Suppressor macrophage (primary cell): ENCODE results near the gene BAHD1.
A peak's percentile ranks its signal among the peaks of the same experiment; 100 is the strongest.

Experiments used
- DNase-seq, 4 experiments: peaks; one replicate each; pipeline ENCODE4 v3.0.0-alpha.2; 2020 to 2022

BAHD1 gene

DNA sequence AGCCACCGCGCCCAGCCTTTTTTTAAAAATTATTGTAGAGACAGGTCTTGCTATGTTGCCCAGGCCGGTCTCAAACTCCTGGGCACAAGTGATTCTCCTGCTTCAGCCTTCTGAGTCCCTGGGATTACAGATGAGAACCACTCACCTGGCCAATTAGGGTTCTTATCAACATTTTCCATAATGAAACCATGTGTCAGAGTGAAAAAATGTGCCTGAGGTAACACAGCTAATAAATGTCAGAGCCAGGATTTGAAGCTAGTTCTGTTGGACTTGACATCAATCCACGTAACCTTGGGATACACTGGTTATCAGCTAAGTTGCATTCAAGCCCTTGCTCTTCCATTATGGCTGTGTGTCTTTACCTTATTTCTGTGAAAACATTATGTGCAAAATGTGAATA, 59.2 kb downstream of the BAHD1 start:
- no peak for DNase-seq

DNA sequence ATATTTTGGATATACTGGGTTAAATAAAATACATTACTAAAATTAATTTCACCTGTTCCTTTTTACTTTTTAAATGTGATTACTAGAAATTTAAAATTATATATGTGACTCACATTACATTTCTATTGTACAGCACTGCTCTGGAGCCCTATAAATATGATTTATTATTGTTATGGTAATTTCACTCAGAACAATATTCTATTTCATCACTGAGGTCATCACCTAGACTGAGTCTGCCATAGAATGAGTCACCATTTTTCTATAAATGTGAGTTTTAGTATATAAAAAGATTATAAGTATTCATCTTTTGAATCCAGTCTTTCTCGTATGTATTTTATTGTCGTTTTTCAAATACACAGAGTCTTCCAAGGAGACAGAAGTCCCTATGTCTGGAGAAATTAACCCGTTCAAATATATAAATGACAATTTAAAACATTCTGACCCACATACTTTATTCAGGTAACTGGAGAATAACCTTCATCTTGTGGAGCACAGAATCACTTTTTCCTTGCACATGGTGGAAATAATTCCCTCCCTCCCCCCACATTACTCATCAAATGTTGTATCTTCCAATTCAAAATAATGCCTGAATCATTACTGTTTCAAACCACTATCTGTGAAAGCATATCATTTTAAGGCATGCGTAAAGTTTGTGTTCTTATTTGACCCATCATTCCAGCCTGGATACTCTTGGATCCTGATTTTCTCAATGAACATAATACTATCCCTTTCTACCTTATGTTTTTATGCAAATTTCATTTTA, 60.0 kb downstream of the BAHD1 start:
- DNase-seq = no peak

DNA sequence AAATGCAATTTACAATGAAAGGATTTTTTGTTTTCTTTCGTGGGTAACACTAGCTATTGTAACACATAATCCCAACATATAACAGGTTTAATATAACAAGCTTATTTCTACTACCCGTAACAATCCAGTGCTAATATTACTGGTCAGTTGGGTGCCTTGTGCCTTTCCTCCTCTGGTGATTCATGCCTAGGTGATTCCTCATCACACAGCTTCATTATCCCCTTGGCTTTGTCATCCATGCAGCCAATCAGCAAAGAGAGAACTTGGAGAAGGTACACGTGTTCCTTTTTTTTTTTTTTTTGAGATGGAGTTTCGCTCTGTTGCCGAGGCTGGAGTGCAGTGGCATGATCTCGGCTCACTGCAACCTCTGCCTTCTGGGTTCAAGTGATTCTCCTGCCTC, 60.7 kb downstream of the BAHD1 start:
- no peak for DNase-seq

DNA sequence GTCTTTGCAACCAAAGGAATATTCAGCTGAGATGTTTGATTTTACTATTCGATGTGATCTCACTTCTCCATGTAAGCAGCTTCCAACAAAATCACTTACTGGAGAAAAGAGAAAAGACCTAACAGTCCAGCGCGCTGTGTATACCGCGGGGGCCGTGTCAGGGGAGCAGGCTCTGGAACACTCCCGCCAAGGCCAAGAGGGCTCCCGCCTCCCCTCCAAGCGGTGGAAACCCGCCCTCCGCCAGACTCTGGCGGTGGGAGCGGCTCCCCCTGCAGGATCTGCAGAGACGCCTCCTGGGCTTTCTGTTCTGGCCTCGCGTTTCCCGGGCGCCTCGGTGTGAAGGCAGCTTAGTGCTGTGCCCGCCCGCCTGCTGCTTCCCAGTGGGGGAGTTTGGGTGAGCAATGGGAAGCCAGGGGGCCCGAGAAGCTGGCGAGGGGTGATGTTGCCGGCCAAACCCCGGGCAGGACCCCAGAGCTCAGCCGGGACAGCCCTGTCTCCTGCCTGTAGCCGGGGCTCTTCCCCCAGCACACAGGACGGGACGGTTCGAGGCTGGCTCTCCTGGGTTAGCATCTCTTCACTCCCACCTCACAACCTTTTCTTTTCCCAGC, 66.3 kb downstream of the BAHD1 start:
- DNase-seq = peak; percentile 68 to 88 (median 78)

DNA sequence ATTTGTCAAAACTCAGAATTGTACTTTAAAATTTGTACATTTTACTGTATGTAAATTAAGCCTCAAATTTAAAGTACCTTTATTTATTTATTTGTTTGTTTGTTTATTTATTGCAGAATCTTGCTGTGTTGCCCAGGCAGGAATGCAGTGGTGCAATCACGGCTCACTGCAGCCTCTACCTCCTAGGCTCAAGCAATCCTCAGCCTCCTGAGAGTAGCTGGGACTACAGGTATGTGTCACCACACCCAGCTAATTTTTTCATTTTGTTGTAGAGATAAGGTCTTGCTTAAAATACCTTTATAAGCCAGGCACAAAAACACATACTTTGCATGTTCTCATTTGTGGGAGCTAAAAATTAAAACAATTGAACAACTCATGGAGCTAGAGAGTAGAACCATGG, 67.5 kb downstream of the BAHD1 start:
- no peak for DNase-seq

DNA sequence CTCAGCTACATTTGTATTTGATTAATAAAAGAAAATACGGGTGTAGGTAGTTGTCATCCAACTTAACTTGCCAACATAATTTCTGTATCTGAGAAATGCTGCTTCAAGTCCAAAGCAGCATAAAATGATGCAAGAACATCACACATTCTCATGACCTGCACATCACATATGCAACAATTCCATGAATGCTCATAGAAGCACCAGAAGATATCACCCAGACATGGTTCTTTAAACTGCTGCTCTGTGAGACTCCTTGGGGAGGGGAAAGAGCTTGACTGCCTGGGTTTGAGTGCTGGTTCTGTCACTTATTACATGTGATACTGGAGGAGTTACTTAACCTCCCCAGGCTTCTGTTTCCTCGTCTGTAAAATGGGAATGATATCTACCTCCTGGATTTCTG, 69.4 kb downstream of the BAHD1 start:
- DNase-seq = peak in 1 of 4 experiments; percentile 24

DNA sequence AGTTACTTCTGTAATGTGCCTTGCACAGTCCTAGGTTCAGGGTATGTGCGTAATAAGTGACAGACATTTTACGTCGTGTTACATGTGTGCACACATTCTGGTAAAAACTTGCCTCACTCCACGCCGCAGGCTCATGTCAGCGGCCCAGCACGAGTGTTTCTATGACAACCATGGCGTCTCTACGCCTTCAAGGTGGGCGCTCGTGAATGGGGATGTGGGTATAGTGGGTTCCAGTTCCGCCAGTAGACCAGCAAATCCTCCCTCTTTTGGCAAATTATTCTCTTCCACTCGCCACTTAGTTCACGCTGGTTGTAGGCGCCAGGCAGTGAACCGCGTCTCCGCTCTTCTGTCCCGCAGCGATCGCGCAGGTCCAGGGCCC, 70.3 kb downstream of the BAHD1 start:
- DNase-seq = peak; percentile 37 to 80 (median 62)

DNA sequence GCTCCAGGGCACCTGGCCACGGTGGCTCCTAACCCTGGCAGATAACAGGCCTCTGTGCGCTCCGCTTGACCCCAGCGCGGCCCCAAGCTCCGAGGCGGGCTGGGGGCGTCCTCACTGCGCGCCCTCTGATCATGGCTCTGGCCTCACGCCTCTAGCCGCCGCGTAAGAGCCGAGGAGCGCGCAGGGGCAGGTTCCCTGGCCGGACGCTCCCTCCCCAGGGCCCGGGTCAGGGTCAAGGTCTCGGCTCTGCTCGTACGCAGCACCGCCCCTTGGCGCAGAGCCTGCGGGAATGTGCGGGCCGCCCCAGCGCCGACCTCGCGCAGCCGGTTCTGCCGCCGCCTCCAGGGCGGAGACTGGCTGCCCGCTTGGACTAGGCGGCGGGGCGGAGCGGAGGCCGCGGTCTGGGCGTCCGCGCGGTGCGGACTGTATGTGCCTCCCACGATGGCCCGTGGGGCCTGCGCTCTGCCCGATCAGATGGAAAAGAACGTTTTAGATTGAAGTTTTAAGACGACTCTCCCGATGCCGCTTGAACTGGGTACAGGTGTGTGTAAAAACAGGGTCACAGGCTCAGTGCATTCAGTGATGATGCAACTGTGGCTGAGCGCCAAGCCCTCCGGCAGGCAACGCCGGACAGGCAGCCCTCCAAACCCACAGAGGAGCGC, 70.8 kb downstream of the BAHD1 start:
- peak; percentile 54 to 82 (median 64) for DNase-seq

DNA sequence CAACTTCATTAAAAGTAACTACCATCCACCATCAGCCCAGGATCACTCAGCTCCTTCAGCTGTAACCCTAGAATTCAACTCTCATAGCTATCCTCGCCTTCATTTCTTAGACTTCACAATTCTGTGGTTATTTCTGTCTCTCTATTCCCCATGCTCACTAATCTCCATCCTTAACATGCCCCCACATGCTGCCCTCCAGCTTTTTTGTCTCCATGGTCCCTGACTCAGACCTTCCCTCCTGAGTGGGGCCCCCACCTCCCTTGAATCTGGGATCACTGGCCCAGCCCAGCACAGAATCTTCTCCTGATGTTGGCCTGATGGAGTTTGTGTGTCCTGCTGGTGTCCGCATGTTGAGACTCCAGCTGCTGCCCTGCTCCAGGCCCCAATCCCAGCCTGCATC, 71.7 kb downstream of the BAHD1 start:
- no peak for DNase-seq

DNA sequence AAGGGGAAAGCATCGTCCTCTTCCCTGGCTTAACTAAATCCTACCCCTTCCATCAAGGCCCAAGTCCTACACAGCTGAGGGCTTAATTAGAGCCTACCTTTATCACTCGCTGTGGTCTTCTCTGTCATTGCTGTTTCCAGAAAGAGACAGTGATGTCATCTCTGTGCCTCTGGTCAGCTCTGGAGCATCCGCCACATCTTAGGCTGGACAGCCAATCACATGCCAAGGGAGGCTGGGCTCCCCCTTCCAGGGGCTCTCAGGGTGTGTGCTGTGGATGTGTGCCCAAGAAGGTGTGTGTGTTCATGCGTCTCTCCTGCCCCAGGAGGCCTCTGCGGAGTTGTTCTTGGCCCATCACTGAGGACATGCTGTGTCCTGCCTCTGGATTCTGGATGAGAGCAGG, 72.9 kb downstream of the BAHD1 start:
- no peak for DNase-seq

DNA sequence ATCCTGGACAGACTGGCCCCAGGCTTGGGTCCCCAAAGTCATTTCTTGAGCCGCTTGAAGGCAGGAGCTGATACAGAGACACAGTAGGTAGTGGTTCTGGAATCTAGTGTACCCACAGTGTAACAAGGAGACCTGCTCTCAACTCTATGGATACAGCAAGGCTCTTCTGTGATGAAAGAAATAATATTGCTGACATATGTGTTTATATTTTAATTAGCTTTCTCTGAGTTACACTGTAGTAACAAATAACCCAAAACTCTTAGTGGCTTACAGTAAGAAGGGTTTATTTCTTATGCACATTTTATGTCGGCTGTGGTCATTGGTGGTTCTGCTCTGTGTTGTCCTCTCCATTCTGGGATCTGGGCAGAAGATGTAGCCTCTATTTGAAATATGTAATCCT, 75.6 kb downstream of the BAHD1 start:
- no peak for DNase-seq
